Measurements from ENCODE around the gene KLC1.

DNA sequence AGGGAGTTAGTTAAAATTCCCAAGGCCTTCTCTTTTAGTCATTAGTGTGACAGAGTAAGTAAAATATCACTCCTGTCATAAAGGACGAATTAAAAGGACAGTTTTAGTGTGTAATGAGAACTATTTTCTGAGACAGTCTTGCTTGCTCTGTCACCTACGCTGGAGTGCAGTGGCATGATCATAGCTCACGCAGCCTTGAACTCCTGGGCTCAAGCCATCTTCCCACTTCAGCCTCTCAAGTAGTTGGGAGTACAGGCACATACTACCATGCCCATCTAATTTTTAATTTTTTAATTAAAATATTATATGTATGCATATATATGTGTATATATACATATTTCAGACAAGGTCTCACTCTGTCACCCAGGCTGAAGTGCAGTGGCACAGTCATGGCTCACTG lies 17.2 kb downstream of the KLC1 start:
- TF ChIP-seq EZH2 (IDR thresholded peaks at IDR 0.05; ENCODE audit: borderline replicate concordance, low read depth, low read length, poor library complexity, severe bottlenecking), result no peak
- TF ChIP-seq, protein P1, sequence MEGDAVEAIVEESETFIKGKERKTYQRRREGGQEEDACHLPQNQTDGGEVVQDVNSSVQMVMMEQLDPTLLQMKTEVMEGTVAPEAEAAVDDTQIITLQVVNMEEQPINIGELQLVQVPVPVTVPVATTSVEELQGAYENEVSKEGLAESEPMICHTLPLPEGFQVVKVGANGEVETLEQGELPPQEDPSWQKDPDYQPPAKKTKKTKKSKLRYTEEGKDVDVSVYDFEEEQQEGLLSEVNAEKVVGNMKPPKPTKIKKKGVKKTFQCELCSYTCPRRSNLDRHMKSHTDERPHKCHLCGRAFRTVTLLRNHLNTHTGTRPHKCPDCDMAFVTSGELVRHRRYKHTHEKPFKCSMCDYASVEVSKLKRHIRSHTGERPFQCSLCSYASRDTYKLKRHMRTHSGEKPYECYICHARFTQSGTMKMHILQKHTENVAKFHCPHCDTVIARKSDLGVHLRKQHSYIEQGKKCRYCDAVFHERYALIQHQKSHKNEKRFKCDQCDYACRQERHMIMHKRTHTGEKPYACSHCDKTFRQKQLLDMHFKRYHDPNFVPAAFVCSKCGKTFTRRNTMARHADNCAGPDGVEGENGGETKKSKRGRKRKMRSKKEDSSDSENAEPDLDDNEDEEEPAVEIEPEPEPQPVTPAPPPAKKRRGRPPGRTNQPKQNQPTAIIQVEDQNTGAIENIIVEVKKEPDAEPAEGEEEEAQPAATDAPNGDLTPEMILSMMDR (conservative IDR thresholded peaks at IDR 0.05; ENCODE audit: low read depth, low read length), result no peak
